ENCODE measurements around the gene LHFPL2. TPM values are rescaled to one million over a fixed set of nuclear protein-coding genes. Genes with fewer than 3 reads are reported as not detected.

The LHFPL2 gene
- total RNA-seq, 8 experiments from 2014 or later = 3.1 to 62.1 (median 8.3) TPM

DNA sequence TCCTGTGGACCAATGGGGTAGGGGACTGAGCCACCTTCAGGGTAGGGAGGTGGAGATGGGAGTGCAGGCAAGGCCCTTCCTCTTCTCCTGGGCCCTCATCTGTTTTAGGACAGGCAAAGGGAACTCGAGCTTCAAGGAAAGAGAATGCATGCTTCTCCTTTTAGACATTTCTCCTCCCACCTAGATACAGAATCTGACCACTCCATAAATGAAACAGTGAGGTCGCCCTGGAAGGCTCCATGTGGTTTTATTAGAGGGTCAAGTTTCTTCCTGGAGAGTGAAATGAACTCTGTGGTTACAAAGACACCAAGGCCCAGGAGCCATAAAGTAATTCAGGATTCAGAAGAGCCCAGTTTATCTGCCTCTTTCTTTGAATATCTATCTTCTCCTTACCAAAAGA lies 14.9 kb downstream of the LHFPL2 start:
- in situ Hi-C loops (cut with MboI; ENCODE audit: low pct_unique_long_range_greater_than_20kb in 2 of 9, low sequenced_read_pairs in 9 of 9, unreplicated experiment in 9 of 9) = loop anchor here in 1 of 9 experiments (25.0 kb wide), 1 partner anchor 296 kb away; no protein-coding TSS in a partner anchor
- Histone ChIP-seq H3K4me3 (no peak overlapping the region), H3K4me1 (replicated peaks in 1 of 2) (peaks cover 13 to 18% of the 10 kb centered on the region in 2 donors), H3K27ac (no peak overlapping the region)
- WGBS, 10 experiments = 63 to 100% (median 80%) methylated on average over 1 to 2 of the region's 2 CpGs; no CpG with 5 or more reads in 3 of the 10 experiments
- ATAC-seq (replicated peaks in 6 of 8) = no peak

GRCh38 chr5:78632467-78632866 lies 16.1 kb downstream of the LHFPL2 start:
- Histone ChIP-seq H3K4me1 (replicated peaks in 1 of 2) (peaks cover 8 to 10% of the 10 kb centered on the region in 2 donors), H3K27ac (no peak overlapping the region), H3K4me3 (no peak overlapping the region)
- no peak for ATAC-seq (replicated peaks in 6 of 8)
- in situ Hi-C loops (cut with MboI; ENCODE audit: low pct_unique_long_range_greater_than_20kb in 2 of 9, low sequenced_read_pairs in 9 of 9, unreplicated experiment in 9 of 9) = loop anchor here in 1 of 9 experiments (25.0 kb wide), 1 partner anchor 295 kb away; no protein-coding TSS in a partner anchor
- WGBS, 10 experiments = 82 to 100% (median 100%) methylated on average over 2 of the region's 2 CpGs; no CpG with 5 or more reads in 5 of the 10 experiments

- H3K4me3 ChIP-seq = no peak overlapping the region
- WGBS, 10 experiments = 83 to 100% (median 100%) methylated on average over 1 to 2 of the region's 2 CpGs; no CpG with 5 or more reads in 1 of the 10 experiments
- H3K4me1 ChIP-seq (replicated peaks in 1 of 2) = peaks cover 6 to 7% of the 10 kb centered on the region in 2 donors
- in situ Hi-C loops (cut with MboI; ENCODE audit: low pct_unique_long_range_greater_than_20kb in 2 of 9, low sequenced_read_pairs in 9 of 9, unreplicated experiment in 9 of 9) = loop anchor here in 1 of 9 experiments (25.0 kb wide), 1 partner anchor 295 kb away; no protein-coding TSS in a partner anchor
- H3K27ac ChIP-seq = no peak overlapping the region
- no peak for ATAC-seq (replicated peaks in 6 of 8)
Observed at GRCh38 chr5:78631931-78632330, 16.6 kb downstream of the LHFPL2 start.

- Histone ChIP-seq H3K4me1 (replicated peaks in 1 of 2) (peaks cover 6 to 7% of the 10 kb centered on the region in 2 donors), H3K27ac (no peak overlapping the region), H3K4me3 (no peak overlapping the region)
- in situ Hi-C loops (cut with MboI; ENCODE audit: low pct_unique_long_range_greater_than_20kb in 2 of 9, low sequenced_read_pairs in 9 of 9, unreplicated experiment in 9 of 9) = loop anchor here in 1 of 9 experiments (25.0 kb wide), 1 partner anchor 293 kb away; no protein-coding TSS in a partner anchor
- 60 to 97% (median 88%) methylated on average over 1 to 5 of the region's 6 CpGs; no CpG with 5 or more reads in 6 of the 10 experiments for WGBS, 10 experiments
- no peak for ATAC-seq (replicated peaks in 6 of 8)
Observed at GRCh38 chr5:78630047-78630446, 18.5 kb downstream of the LHFPL2 start.

DNA sequence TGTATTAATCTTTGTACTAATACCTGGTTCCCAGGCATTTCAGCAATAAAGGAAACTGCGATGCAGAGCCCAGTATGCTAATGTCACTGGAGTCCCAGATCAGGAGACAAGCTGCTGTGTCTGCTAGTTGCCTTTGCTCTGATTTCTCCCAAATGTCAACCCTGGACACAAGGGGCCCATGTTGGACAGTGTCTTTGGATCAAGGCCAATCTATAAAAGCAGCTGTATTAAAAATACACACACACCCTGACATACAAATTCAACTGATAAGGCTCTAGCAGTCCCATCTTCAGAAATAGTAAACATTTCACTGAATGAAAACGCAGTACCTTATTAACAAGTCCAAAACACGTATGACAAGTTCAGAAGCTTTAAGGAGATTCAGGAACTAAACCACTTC lies 18.9 kb downstream of the LHFPL2 start:
- 62 to 100% (median 80%) methylated on average over 1 to 3 of the region's 3 CpGs; no CpG with 5 or more reads in 4 of the 10 experiments for WGBS, 10 experiments
- H3K27ac ChIP-seq = no peak overlapping the region

GRCh38 chr5:78628270-78628992 lies 20.1 kb downstream of the LHFPL2 start:
- ATAC-seq (replicated peaks in 6 of 8) = peak in 3 of 8 experiments; percentile 16 to 54 (median 41)
- Histone ChIP-seq H3K4me1 (replicated peaks in 1 of 2) (peaks cover 9 to 20% of the 10 kb centered on the region in 2 donors), H3K27ac (no peak overlapping the region), H3K4me3 (no peak overlapping the region)
- WGBS, 10 experiments = 16 to 93% (median 26%) methylated on average over 1 to 5 of the region's 5 CpGs; no CpG with 5 or more reads in 1 of the 10 experiments
- in situ Hi-C loops (cut with MboI; ENCODE audit: low pct_unique_long_range_greater_than_20kb in 2 of 9, low sequenced_read_pairs in 9 of 9, unreplicated experiment in 9 of 9) = loop anchor here in 1 of 9 experiments (25.0 kb wide), 1 partner anchor 291 kb away; no protein-coding TSS in a partner anchor

More for the DNA sequence above, 18.9 kb downstream of the LHFPL2 start:
- no peak overlapping the region for H3K4me3 ChIP-seq
- in situ Hi-C loops (cut with MboI; ENCODE audit: low pct_unique_long_range_greater_than_20kb in 2 of 9, low sequenced_read_pairs in 9 of 9, unreplicated experiment in 9 of 9) = loop anchor here in 1 of 9 experiments (25.0 kb wide), 1 partner anchor 292 kb away; no protein-coding TSS in a partner anchor
- no peak for ATAC-seq (replicated peaks in 6 of 8)
- peaks cover 6 to 9% of the 10 kb centered on the region in 2 donors for H3K4me1 ChIP-seq (replicated peaks in 1 of 2)

DNA sequence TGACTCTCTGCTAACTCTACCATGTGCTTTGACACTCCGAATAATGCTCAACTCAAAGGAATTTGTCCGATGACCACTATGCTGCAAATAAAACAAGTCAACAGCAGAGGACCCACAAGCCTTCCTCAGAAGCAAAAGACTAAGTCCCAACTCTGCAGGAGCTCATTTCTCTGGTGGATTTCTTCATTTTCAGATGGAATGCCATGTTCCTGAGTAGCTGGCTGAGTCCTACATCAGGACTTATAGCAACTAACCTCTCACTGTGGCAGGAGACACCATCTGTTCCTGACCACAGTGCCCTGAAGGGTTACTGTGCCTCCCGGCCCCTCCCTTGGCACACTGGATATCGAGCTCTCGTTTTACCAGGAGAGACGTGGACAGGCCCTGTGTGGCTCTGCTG lies 20.8 kb downstream of the LHFPL2 start:
- in situ Hi-C loops (cut with MboI; ENCODE audit: low pct_unique_long_range_greater_than_20kb in 2 of 9, low sequenced_read_pairs in 9 of 9, unreplicated experiment in 9 of 9) = loop anchor here in 1 of 9 experiments (25.0 kb wide), 1 partner anchor 290 kb away; no protein-coding TSS in a partner anchor
- 21 to 83% (median 63%) methylated on average over 2 to 6 of the region's 6 CpGs; no CpG with 5 or more reads in 5 of the 10 experiments for WGBS, 10 experiments
- Histone ChIP-seq H3K4me1 (replicated peaks in 1 of 2) (peaks cover 9 to 22% of the 10 kb centered on the region in 2 donors), H3K27ac (no peak overlapping the region), H3K4me3 (no peak overlapping the region)
- peak in 3 of 8 experiments; percentile 38 to 71 (median 39) for ATAC-seq (replicated peaks in 6 of 8)

DNA sequence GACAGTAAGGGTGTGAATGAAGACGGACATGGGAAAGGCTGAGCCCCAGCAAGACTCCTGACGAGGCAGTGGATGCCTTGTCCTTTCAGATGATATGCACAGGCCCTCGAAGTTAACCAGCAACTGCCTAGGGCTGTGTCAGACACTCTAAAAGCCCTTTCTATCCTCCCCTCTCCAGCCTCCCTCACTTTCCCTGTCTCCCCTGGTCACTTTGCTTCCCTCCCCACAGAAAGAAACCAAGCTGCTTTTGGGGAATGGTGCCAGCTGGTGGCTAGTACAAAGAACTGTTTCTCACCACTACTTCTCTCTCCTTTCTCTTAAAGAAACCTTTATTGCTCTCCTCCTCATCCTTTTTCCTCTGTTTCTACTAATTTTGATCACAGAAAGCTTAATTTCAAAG lies 21.4 kb downstream of the LHFPL2 start:
- ATAC-seq (replicated peaks in 6 of 8) = peak in 3 of 8 experiments; percentile 27 to 52 (median 31)
- in situ Hi-C loops (cut with MboI; ENCODE audit: low pct_unique_long_range_greater_than_20kb in 2 of 9, low sequenced_read_pairs in 9 of 9, unreplicated experiment in 9 of 9) = loop anchor here in 1 of 9 experiments (25.0 kb wide), 1 partner anchor 290 kb away; no protein-coding TSS in a partner anchor
- Histone ChIP-seq H3K4me1 (replicated peaks in 1 of 2) (peaks cover 9 to 22% of the 10 kb centered on the region in 2 donors), H3K27ac (no peak overlapping the region), H3K4me3 (no peak overlapping the region)
- 40 to 86% (median 74%) methylated on average over 1 to 3 of the region's 3 CpGs; no CpG with 5 or more reads in 5 of the 10 experiments for WGBS, 10 experiments

GRCh38 chr5:78626009-78626571 lies 22.5 kb downstream of the LHFPL2 start:
- WGBS, 10 experiments = 61 to 100% (median 94%) methylated on average over 2 to 9 of the region's 10 CpGs

DNA sequence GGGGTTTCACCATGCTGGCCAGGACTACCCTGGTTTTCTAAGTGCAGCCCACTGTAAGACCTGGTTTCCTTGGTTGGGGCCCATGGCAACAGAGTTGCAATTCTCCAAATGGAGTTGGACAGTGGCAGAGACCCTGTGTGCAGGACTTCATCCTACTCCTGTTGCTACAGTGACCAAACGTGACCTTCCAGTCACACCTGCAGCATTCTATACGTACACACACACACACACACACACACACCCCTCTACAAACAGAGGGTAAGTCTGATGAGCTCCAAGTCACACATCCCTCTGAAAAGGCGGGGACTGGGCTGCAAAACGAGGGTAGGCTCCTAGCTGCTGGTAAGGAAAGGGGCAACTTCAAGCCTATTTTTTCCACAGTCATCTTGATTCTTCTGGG lies 23.6 kb downstream of the LHFPL2 start:
- no peak overlapping the region for H3K4me3 ChIP-seq
- no peak overlapping the region for H3K27ac ChIP-seq
- 80 to 100% (median 100%) methylated on average over 1 to 3 of the region's 4 CpGs; no CpG with 5 or more reads in 5 of the 10 experiments for WGBS, 10 experiments
- no peak for ATAC-seq (replicated peaks in 6 of 8)
- H3K4me1 ChIP-seq (replicated peaks in 1 of 2) = peaks cover 9 to 22% of the 10 kb centered on the region in 2 donors
- in situ Hi-C loops (cut with MboI; ENCODE audit: low pct_unique_long_range_greater_than_20kb in 2 of 9, low sequenced_read_pairs in 9 of 9, unreplicated experiment in 9 of 9) = loop anchor here in 1 of 9 experiments (25.0 kb wide), 1 partner anchor 288 kb away; no protein-coding TSS in a partner anchor

More at GRCh38 chr5:78626009-78626571, 22.5 kb downstream of the LHFPL2 start:
- ATAC-seq (replicated peaks in 6 of 8) = no peak
- no peak overlapping the region for H3K27ac ChIP-seq
- no peak overlapping the region for H3K4me3 ChIP-seq
- in situ Hi-C loops (cut with MboI; ENCODE audit: low pct_unique_long_range_greater_than_20kb in 2 of 9, low sequenced_read_pairs in 9 of 9, unreplicated experiment in 9 of 9) = loop anchor here in 1 of 9 experiments (25.0 kb wide), 1 partner anchor 289 kb away; no protein-coding TSS in a partner anchor
- peaks cover 9 to 22% of the 10 kb centered on the region in 2 donors for H3K4me1 ChIP-seq (replicated peaks in 1 of 2)

GRCh38 chr5:78624011-78624541 lies 24.5 kb downstream of the LHFPL2 start:
- in situ Hi-C loops (cut with MboI; ENCODE audit: low pct_unique_long_range_greater_than_20kb in 2 of 9, low sequenced_read_pairs in 9 of 9, unreplicated experiment in 9 of 9) = no loop called here
- ATAC-seq (replicated peaks in 6 of 8) = peak in 7 of 8 experiments; percentile 7 to 93 (median 64)
- H3K4me1 ChIP-seq (replicated peaks in 1 of 2) = peaks cover 9 to 20% of the 10 kb centered on the region in 2 donors
- H3K27ac ChIP-seq = no peak overlapping the region
- H3K4me3 ChIP-seq = no peak overlapping the region
- 0 to 100% (median 17%) methylated on average over 1 to 2 of the region's 2 CpGs; no CpG with 5 or more reads in 5 of the 10 experiments for WGBS, 10 experiments

DNA sequence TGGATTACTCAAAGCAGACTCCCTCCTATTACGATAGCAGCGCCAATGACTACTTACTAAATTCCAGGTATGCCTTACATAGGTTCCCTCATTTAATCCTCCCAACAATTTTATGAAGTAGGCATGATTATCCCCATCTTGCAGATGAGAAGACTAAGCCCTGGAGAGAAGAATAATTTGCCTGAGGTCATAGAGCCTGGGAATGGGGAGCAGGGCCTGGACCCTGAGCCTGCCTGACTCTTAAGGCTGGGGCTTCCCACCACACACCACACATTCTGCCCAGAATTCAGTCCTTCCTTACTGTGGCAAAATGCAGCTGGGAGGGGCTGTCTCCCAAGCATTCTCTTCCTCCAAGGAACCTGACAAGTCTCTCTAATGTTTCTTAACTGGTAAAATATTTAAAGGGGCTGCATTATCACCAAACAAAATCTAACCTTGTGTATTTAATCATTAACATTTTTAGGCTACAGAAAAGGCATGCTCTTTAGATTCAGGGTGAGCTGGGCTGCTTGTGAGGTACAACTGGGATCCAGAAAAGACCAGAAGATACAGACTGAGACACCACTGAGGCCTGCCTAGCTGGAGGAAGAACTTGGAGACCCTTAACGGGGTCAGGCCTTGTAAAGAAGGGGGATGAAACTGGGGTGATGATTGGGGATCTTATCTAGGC lies 26.1 kb downstream of the LHFPL2 start:
- in situ Hi-C loops (cut with MboI; ENCODE audit: low pct_unique_long_range_greater_than_20kb in 2 of 9, low sequenced_read_pairs in 9 of 9, unreplicated experiment in 9 of 9) = no loop called here
- 44 to 100% (median 93%) methylated on average over 1 to 3 of the region's 3 CpGs; no CpG with 5 or more reads in 4 of the 10 experiments for WGBS, 10 experiments
- ATAC-seq (replicated peaks in 6 of 8) = no peak
- Histone ChIP-seq H3K4me3 (no peak overlapping the region), H3K27ac (no peak overlapping the region), H3K4me1 (replicated peaks in 1 of 2) (peaks cover 4 to 15% of the 10 kb centered on the region in 2 donors)

Measured in motor neuron (in vitro differentiated cells).